Testis (tissue), 2 donors: Measurements from ENCODE around the gene LTBP1.

ENCODE experiments used
- POLR2A ChIP-seq: fragments of 450-650 bp; IDR thresholded peaks from one replicate; pipeline ENCODE4 v1.6.1; 2017; ENCODE audit warnings: antibody characterized with exemption, mild to moderate bottlenecking, moderate library complexity
- TF ChIP-seq, protein P1 (sequence below), 3 experiments: fragments of 450-650 bp in 2 of 3; fragments of 200-600 bp in 1 of 3; sonication (generic) in 1 of 3; IDR thresholded peaks; one replicate each; pipeline ENCODE4 v1.5.1; 2016 to 2019; ENCODE audit warnings: antibody characterized with exemption in 3 of 3, mild to moderate bottlenecking in 2 of 3, moderate library complexity in 1 of 3

DNA sequence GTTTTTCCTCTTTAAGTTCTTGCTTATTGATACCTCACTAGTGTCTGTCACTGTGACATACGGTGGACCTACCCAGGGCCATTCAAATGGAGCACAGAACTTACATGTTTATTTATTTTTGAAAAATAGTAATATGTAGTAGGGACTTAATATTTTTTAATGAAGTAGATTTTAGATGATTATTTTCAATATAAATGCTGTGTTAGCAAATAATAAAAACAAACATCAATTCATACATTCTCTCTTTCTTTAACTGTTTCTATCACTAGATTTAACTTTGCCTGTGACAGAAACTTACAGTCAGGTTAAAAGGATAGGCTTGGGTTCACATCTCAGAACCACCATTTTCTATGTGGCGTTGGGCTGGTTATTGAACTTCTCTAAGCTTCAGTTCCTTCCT lies 345.3 kb downstream of the LTBP1 start:
- TF ChIP-seq, protein P1, sequence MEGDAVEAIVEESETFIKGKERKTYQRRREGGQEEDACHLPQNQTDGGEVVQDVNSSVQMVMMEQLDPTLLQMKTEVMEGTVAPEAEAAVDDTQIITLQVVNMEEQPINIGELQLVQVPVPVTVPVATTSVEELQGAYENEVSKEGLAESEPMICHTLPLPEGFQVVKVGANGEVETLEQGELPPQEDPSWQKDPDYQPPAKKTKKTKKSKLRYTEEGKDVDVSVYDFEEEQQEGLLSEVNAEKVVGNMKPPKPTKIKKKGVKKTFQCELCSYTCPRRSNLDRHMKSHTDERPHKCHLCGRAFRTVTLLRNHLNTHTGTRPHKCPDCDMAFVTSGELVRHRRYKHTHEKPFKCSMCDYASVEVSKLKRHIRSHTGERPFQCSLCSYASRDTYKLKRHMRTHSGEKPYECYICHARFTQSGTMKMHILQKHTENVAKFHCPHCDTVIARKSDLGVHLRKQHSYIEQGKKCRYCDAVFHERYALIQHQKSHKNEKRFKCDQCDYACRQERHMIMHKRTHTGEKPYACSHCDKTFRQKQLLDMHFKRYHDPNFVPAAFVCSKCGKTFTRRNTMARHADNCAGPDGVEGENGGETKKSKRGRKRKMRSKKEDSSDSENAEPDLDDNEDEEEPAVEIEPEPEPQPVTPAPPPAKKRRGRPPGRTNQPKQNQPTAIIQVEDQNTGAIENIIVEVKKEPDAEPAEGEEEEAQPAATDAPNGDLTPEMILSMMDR (IDR thresholded peaks at IDR 0.05) = no peak
- TF ChIP-seq POLR2A = no peak
